Stimulated activated CD4-positive, alpha-beta T cell treated with anti-CD3 and anti-CD28 coated beads, Interleukin-15, amount 100 ng/mL, for 1 hour (primary cell): ENCODE measurements around the gene ANKH.
"Not testable (repeated sequence)": the region's sequence is repeated elsewhere in the genome, so short reads cannot be mapped to it uniquely, and the experiment has no call there.

Experiments used
- DNase-seq, 2 donors: peaks; one replicate each; pipeline ENCODE4 v3.0.0-alpha.2; 2020; ENCODE audit warnings: low read depth in 1 of 2, low spot score in 1 of 2

ANKH gene

GRCh38 chr5:14884062-14884612 is 12.6 kb upstream of the ANKH start:
- no peak for DNase-seq

DNA sequence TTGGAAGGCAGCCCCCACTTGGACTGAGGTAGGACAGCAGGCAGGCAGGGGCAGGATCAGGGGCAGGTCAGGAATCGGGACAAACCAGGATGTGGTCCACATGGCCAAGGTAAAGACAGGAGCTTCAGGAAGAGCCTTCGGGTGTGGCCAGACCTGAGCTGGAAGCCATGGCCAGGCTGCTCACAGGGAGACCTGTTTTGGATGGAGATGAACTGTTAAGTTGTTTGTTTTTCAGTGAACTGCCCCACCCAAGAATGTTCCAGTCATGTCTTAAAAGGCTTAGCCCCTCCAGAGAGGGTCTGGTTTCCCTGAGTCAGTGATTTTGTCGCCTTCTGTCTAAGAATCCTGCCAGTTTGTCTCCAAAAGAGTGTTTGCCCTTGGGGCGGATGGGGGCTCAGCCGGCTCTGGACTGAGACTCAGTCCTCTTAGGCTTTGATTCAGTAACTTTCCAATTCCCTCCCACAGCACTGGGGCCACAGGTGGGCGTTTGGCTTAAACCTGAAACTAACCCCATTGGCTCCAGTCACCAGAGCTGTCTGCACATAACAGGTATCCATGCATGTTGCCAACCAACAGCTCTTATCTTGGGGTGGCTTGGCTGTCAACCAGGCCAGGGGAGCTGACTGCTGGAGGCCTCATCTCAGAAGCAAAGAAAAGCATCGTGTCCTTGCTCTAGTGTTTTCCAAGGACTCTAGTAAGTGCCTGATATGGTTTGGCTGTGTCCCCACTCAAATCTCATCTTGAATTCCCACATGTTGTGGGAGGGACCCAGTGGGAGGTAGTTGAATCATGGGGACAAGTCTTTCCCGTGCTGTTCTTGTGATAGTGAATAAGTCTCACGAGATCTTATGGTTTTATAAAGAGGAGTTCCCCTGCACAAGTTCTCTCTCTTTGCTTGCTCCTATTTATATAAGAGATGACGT is 11.3 kb upstream of the ANKH start:
- no peak for DNase-seq

DNA sequence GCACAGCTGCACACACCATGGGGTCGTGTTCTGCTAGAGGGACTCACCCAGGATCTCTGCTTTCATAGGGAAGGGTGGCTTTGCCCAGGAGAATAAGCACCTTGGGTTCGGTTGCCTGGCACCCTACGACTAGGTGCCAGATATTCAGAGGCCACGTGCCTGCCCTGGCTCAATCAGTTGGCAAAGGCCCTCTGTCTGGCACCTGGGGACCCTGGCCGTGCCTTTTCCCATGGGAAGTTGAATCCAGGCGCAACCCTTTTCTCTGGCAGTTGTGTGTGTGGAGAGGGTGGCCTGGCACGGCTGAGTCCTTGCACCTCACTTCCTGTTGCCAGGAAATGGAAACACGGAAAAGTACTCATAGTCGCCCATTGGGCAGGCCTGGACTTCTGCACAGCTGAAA is 10.2 kb upstream of the ANKH start:
- no peak for DNase-seq

DNA sequence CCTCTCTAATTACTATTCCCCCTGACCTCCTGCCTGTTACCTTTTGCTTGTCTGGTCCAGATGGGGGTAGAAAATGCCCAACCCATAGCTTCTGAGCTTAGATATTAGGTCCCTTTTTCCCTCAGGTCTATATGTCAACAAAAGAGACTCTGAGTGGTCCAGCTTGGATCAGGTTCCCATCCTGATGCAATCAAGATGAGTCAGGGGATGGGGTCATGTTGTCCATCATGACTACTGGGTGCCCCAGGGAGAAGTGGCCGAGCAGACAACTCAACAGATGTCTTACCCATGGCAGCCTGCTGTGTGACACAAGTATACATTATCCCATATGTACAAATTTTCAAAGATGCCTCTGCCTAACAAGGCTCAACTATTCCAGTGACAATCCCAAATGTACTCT is 9.1 kb upstream of the ANKH start:
- no peak for DNase-seq

- DNase-seq, result no peak
Measured at GRCh38 chr5:14879937-14880589, 8.5 kb upstream of the ANKH start.

DNA sequence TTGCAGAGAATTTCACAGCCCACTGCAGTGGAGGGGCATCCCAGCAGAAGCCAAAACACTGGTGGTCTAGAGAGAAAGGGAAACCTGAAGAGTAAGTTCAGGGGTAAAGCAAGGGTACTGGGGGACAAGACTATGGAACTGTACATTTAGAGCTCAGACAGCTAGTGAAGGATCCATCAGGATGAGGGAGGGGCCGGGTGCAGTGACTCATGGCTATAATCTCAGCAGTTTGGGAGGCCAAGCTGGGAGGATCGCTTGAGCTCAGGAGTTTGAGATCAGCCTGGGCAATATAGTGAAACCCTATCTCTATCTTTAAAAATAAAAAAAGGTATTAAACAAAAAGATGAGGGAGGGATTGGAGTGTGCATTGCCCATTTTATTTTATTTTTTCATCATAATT is 7.8 kb upstream of the ANKH start:
- no peak for DNase-seq

DNA sequence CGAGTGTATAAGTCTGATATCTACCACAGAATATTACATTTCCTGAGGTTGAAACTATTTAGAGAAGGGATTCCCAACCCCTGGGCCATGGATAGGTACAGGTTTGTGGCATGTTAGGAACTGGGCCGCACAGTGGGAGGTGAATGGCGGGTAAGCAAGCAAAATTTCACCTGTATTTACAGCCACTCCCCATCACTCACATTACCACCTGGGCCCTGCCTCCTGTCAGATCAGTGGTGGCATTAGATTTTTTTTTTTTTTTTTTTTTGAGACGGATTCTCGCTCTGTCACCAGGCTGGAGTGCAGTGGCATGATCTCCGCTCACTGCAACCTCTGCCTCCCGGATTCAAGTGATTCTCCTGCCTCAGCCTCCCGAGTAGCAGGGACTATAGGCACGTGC is 6.6 kb upstream of the ANKH start:
- not testable (repeated sequence) for DNase-seq

- no peak for DNase-seq
Measured at GRCh38 chr5:14876095-14876494, 4.5 kb upstream of the ANKH start.

DNA sequence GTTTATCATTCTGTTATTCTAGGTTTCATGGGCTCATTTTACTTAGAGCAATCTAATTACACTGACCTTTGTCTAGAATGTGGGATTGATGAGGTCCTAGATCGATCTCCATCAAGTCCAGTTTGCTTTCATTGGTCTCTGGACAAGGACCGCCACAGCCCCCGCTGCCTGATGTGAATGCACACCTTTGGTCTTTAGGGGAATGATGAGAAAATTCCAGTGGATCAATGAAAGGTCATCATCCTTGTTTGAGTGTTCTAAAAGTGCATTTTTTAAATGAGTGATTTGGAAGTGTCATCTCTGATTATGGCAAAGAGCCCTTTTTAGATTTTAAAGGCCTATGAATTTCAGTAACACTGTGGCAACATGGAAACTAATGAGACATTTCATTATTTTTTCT is 2.2 kb upstream of the ANKH start:
- no peak for DNase-seq

- DNase-seq, result no peak
Measured at GRCh38 chr5:14873093-14873492, 1.5 kb upstream of the ANKH start.

DNA sequence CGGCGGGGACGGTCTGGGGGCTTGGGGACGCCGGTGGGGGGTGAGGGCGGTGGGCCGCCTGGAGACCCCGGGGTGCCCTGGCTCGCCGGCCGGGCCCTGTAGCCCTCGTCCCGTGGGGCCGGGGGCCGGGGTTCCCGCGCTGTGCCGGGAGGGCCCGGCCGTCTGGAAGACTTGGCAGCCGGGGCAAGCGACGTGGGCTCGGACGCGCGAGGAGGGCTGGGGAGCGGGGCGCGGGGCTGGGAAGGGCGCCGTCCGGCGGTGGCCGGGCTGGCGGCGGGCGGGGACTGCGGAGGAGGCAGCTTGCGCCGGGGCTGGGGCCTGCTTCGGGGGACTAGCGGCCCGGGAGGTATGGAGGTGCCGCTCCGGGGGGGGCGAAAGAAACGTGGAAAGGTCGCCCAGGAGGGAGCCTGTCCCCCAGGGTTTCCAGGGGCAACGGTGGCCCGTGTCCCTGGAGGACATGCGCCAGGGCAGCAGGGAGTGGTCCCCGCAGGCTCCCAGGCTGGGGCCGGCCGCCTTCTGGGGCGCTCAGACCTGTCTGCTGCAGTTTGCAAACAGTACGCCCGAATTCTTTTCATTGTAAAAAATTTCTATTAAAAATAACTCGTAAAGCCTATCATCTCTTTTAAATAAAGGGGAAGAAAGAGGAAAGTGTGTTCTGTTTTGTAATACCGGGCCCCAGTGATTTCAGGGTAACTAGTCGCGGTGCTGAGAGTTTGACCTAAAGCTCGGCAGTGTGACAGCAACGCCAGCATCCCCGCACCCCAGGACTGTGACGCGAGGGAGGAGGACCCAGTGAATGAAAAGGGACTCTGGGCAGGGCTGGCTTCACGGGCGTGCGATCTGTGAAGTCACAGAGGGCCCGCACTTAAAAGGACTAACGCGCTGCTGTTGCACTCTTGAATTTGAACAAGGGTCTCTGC is 752 bp upstream of the ANKH start:
- DNase-seq, result peak; percentile 24 to 30

DNA sequence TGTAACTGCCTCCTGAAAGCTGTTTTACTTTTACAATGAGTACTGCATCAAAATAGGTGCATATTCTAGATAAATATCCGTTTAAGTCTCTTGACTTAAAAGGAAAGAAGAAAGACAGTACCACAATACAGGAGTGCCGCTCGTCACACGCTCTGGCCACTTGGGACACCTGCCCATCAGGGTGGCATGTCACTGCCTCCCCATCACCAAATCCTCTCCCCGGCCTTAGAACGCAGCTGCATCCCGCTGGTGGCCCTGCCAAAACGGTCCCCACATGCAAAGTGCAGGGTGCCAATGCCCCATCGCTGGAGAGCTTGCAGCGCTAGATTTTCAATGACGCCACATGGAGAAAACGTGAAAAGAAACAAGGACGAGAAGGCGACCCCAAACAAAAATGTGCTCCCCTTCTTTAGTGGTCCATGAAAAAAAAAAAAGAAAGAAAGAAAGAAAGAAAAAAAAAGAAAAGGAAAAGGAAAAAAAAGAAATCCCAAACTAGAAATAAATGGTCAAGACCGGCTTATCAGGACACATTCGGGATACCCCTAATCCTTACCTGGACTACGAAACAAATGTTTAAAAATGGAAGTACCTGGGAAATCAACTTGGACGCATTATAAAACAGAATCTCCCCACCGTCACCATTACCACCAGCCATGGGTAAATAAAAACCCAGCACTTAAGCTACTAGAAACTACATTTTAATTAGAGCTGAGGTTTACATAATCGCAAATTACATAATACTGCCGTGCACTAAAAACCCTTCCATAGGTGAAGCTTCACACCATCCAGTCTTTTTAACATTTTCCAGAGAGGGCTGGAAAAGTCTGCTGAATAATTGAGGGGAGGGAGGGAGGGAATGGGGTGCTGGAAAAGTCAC is 1.0 kb downstream of the ANKH start:
- peak; percentile 46 to 57 for DNase-seq

GRCh38 chr5:14869668-14870164 is 1.9 kb downstream of the ANKH start:
- peak in 1 of 2 donors; percentile 5 for DNase-seq

DNA sequence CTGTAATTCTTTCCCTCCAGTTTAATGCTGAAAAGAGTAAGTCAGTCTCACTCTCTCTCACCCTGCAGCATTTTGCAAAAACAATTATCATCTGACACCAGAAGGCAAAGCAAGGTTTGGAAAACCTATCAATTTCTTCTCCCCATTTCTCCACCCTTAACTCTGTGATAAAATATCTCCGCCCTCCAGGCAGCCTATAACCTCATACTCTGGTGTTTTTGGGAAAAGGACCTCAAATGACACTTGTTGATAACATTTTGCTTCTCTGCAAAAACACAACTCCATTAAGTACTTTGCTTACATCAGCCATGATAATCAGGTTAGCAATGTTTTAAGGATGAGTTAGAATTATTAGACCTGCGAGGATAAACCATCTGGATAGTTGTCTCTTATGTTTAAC is 2.3 kb downstream of the ANKH start:
- no peak for DNase-seq

DNA sequence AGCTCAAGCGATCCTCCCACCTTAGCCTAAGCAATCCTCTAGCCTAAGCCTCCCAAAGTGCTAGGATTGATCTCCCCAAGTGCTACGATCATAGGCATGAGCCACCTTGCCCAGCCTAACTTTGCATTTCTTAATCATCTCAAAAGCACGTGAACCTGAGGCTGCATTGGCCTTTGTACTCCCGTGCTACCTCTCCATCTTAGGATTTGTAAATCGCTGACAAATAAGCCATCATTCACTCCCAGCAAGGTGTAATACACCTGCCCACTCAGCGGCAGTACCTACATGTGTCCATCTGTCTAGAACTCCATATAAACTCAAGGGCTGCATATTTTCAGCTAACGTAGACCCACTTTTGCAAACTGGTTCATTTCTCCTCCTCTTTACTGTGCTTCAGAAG is 2.8 kb downstream of the ANKH start:
- no peak for DNase-seq

DNA sequence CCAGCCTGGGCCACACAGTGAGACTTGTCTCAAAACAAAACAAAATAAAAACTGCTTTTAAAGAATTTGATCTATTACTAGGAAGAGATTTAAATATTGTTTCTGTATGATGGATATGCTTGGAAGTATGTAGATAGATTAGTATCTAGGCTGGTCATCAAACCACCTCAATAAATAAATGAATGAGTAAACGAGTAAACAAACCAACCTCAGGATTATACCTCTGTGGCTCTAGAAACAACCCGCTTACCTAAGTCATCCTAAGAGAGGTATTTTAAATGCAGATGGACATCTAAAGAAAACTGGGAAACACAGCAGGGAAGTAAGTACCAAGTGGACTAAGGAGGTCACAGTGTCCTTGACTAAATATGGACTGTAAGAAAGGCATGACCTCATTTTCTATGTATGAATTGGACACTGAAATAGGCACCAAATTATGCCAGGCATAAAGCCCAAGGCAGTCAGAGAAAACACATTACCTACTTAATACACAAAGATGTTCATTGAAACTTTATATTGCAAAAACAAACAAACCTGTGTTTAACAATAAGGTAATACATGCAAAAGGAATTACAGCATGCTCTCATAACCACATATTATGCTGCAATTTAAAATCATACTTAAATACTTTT is 7.3 kb downstream of the ANKH start:
- no peak for DNase-seq

GRCh38 chr5:14863105-14863504 is 8.5 kb downstream of the ANKH start:
- no peak for DNase-seq

DNA sequence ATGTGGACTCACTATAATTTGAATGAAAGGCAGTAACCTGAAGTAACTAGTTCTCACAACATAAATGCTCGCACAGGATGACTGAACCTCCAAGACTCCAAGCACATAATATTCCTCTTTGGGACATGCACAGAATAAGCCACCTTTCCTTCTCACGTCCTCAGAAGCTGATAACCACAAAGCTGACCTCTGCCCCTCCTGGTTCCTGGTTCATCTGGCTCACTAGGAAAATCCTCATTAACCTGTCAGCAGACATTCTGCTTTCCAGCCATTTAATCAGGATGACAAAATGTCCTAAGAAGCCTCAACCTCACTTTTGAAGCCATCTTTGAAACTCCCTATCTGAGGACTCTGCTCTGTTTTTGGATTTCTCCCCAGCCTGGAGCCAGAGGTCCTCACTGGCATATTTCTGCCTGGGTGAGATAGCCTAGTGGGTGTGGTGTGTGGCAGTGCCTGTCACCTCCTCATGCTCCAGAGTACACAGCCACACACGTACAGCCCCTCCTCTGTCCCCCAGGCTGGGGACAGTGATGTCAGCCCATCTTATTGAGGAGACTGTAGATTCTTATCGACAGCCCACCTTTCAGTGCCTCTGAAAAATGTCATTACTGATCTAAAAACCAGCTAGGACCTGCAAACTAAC is 10.3 kb downstream of the ANKH start:
- DNase-seq, result no peak

DNA sequence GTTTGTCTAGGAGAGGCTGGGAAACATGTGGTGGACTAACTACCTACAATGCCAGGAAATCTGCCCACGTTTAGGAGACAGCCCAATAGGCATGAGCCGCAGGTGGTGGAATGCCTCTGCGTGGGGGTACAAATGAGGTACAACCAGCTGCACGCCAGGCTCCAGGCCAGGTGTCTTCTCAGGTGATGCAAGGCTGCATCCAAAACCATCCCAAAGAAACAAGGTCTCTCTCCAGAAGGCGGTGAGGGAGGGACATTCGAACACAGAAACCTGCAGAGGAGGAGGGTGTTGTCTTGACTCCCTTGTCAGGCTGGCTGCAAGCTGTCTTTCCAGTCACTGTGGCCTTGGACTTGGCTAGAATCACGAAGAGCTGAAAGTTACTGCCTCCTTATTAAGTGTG is 11.6 kb downstream of the ANKH start:
- DNase-seq, result no peak
